ENCODE data around the gene ZNRF2.
"Not testable (repeated sequence)": the region's sequence is repeated elsewhere in the genome, so short reads cannot be mapped to it uniquely, and the experiment has no call there.

Gene ZNRF2

DNA sequence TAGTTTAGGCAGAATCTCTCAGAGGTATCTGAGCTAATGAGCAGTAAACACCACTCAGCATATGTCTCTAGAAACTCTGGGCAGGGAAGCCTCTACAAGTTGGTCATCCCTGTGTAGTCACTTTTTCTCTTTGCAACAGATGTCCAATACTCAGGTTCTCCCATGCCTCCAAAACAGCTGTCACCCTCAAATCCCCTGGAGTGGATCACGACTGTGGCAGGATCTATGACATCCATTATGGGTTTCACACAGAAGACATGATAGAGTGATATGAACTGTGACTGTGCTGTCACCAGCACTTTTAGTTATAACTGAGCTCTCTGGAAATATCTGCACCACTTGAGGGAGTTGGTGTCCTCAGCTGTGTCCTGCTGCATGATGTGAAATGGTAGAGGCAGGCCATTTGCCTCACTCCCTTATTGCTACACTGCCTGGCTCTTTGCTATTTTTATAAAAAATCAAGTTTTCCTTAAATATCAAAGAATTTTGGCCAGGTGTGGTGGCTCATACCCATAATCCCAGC lies 24.1 kb upstream of the ZNRF2 start:
- TF ChIP-seq, protein P1, sequence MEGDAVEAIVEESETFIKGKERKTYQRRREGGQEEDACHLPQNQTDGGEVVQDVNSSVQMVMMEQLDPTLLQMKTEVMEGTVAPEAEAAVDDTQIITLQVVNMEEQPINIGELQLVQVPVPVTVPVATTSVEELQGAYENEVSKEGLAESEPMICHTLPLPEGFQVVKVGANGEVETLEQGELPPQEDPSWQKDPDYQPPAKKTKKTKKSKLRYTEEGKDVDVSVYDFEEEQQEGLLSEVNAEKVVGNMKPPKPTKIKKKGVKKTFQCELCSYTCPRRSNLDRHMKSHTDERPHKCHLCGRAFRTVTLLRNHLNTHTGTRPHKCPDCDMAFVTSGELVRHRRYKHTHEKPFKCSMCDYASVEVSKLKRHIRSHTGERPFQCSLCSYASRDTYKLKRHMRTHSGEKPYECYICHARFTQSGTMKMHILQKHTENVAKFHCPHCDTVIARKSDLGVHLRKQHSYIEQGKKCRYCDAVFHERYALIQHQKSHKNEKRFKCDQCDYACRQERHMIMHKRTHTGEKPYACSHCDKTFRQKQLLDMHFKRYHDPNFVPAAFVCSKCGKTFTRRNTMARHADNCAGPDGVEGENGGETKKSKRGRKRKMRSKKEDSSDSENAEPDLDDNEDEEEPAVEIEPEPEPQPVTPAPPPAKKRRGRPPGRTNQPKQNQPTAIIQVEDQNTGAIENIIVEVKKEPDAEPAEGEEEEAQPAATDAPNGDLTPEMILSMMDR (IDR thresholded peaks at IDR 0.05): no peak
- H3K9ac ChIP-seq: no peak overlapping the region
- H3K79me2 ChIP-seq: no peaks in the 10 kb centered on the region
- H3K4me2 ChIP-seq (ENCODE audit: low read length): no peak overlapping the region
- H3K9me3 ChIP-seq (ENCODE audit: control insufficient read depth, low read length): no peaks in the 10 kb centered on the region
- no peak overlapping the region for H2AFZ ChIP-seq
- H3K27me3 ChIP-seq (ENCODE audit: control insufficient read depth, insufficient read depth, low read length): no peaks in the 10 kb centered on the region
- H3K4me1 ChIP-seq: peaks cover 6% of the 10 kb centered on the region
- no peaks in the 10 kb centered on the region for H3K36me3 ChIP-seq (ENCODE audit: control insufficient read depth, insufficient read depth, low read length)
- no peak overlapping the region for H3K27ac ChIP-seq
- no peak overlapping the region for H3K4me3 ChIP-seq (ENCODE audit: low read depth, low read length)

DNA sequence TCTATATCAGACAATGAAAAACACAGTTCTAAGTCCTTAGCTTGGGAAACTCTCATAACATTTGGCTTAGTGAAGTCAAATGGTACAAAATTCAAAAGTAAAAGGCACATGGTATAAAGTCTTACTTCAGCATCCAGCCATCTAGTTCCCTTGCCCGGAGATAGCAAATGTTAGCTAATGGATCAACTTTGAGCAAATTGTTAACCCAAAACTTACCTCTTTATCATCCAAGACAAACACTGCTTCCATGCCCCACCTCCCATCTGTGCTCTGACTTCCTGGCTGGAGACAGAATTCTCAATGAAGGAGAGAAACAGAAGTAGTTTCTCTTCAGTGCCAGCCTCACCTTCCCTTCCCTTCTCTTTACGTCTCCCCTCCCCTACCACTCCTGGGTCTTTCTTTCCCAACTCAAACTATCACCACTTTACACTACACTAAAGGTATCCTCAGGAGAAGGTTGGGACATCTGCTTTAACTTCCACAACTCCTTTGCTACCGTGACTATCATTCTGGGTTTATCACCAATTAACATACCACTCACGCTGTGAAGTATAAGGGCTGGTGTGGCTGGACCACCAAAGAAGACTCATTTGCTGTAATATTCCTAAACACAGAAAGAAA lies 21.2 kb upstream of the ZNRF2 start:
- H3K4me1 ChIP-seq: no peaks in the 10 kb centered on the region

DNA sequence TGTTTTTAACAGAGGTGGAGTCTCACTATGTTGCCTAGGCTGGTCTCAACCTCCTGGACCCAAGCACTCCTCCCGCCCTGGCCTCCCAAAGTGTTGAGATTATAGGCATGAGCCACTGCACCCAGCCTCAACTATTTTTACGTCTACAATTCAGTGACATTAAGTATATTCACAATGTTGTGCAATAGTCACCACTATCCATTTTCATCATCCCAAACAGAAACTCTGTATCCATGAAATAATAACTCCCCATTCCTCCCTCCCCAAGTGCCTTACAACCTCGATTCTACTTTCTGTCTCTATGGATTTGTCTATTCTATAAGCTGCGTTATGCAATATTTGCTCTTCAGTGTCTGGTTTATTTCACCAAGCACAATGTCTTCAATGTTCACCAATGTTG lies 20.3 kb upstream of the ZNRF2 start:
- Histone ChIP-seq H2AFZ (no peak overlapping the region), H3K9me3 (ENCODE audit: control insufficient read depth, low read length) (no peaks in the 10 kb centered on the region), H3K27ac (no peak overlapping the region), H3K4me1 (no peaks in the 10 kb centered on the region), H3K27me3 (ENCODE audit: control insufficient read depth, insufficient read depth, low read length) (no peaks in the 10 kb centered on the region), H3K9ac (no peak overlapping the region), H3K79me2 (no peaks in the 10 kb centered on the region), H3K36me3 (ENCODE audit: control insufficient read depth, insufficient read depth, low read length) (no peaks in the 10 kb centered on the region), H3K4me3 (ENCODE audit: low read depth, low read length) (no peak overlapping the region), H3K4me2 (ENCODE audit: low read length) (no peak overlapping the region)
- TF ChIP-seq, protein P1 (IDR thresholded peaks at IDR 0.05): no peak

More for the DNA sequence above, 21.2 kb upstream of the ZNRF2 start:
- H3K9me3 ChIP-seq (ENCODE audit: control insufficient read depth, low read length): no peaks in the 10 kb centered on the region
- H3K36me3 ChIP-seq (ENCODE audit: control insufficient read depth, insufficient read depth, low read length): no peaks in the 10 kb centered on the region
- H3K9ac ChIP-seq: no peak overlapping the region
- H2AFZ ChIP-seq: peak overlapping the region; percentile 3
- TF ChIP-seq, protein P1 (IDR thresholded peaks at IDR 0.05): no peak
- no peak overlapping the region for H3K4me3 ChIP-seq (ENCODE audit: low read depth, low read length)
- no peak overlapping the region for H3K4me2 ChIP-seq (ENCODE audit: low read length)
- no peak overlapping the region for H3K27ac ChIP-seq
- no peaks in the 10 kb centered on the region for H3K27me3 ChIP-seq (ENCODE audit: control insufficient read depth, insufficient read depth, low read length)
- no peaks in the 10 kb centered on the region for H3K79me2 ChIP-seq

DNA sequence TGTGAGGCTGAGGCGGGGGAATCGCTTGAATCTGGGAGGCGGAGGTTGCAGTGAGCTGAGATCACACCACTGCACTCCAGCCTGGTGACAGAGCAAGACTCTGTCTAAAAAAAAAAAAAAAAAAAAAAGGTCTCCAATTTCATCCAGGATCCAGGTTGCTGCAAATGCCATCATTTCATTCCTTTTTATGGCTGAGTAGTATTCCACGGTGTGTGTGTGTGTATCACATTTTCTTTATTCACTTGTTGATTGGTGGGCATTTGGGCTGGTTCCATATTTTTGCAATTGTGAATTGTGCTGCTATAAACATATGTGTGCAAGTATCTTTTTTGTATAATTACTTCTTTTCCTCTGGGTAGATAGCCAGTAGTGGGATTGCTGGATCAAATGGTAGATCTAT lies 19.2 kb upstream of the ZNRF2 start:
- H3K4me1 ChIP-seq; H3K4me2 ChIP-seq (ENCODE audit: low read length); H3K79me2 ChIP-seq; H3K27me3 ChIP-seq (ENCODE audit: control insufficient read depth, insufficient read depth, low read length); H3K27ac ChIP-seq; H3K4me3 ChIP-seq (ENCODE audit: low read depth, low read length); H2AFZ ChIP-seq; H3K9ac ChIP-seq; H3K9me3 ChIP-seq (ENCODE audit: control insufficient read depth, low read length); H3K36me3 ChIP-seq (ENCODE audit: control insufficient read depth, insufficient read depth, low read length): not testable (repeated sequence)

DNA sequence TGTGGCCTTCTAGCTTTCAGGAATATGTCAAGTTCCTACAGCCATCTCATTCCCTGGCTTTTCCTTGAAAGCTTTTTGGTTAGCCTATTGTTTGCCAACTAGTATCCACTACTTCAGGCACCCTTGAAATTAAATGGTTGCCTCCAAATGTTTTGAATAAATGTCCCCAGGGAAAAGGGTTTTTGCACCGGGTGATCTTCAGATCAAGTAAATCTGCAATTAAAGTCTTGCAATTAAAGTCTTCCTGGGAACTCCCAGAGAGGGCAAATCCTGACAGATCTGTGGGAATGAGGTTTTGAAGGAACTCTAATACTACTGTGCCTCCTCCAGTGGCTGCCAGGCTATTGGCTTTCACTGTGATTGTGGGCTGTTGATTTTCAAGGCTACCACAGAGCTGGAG lies 17.7 kb upstream of the ZNRF2 start:
- no peaks in the 10 kb centered on the region for H3K27me3 ChIP-seq (ENCODE audit: control insufficient read depth, insufficient read depth, low read length)
- no peak overlapping the region for H3K27ac ChIP-seq
- no peak overlapping the region for H3K9ac ChIP-seq
- H3K4me3 ChIP-seq (ENCODE audit: low read depth, low read length): no peak overlapping the region
- no peaks in the 10 kb centered on the region for H3K36me3 ChIP-seq (ENCODE audit: control insufficient read depth, insufficient read depth, low read length)
- no peaks in the 10 kb centered on the region for H3K9me3 ChIP-seq (ENCODE audit: control insufficient read depth, low read length)
- H3K79me2 ChIP-seq: no peaks in the 10 kb centered on the region
- H3K4me1 ChIP-seq: peaks cover 7% of the 10 kb centered on the region
- H2AFZ ChIP-seq: no peak overlapping the region
- TF ChIP-seq, protein P1 (IDR thresholded peaks at IDR 0.05): no peak
- H3K4me2 ChIP-seq (ENCODE audit: low read length): no peak overlapping the region
